Measurements from ENCODE around the gene SLC10A4. TPM values are rescaled to one million over a fixed set of nuclear protein-coding genes. Genes with fewer than 3 reads are reported as not detected.

The SLC10A4 gene
- total RNA-seq, 1 donor from 2014 or later = 0.99 TPM

GRCh38 chr4:48467442-48467841, 15.7 kb upstream of the SLC10A4 start:
- Mint-ChIP-seq H3K27ac (no peak overlapping the region), H3K27me3 (no peaks in the 10 kb centered on the region), H3K9me3 (no peaks in the 10 kb centered on the region), H3K36me3 (no peaks in the 10 kb centered on the region), H3K4me1 (ENCODE audit: unreplicated experiment) (peaks cover 9% of the 10 kb centered on the region), H3K4me3 (no peak overlapping the region)
- no peak for DNase-seq (ENCODE audit: extremely low spot score, unreplicated experiment)
- TF ChIP-seq CTCF (conservative IDR thresholded peaks at IDR 0.05) = no peak

- Mint-ChIP-seq H3K36me3 (no peaks in the 10 kb centered on the region), H3K4me3 (no peak overlapping the region), H3K27me3 (no peaks in the 10 kb centered on the region), H3K4me1 (ENCODE audit: unreplicated experiment) (peaks cover 5% of the 10 kb centered on the region), H3K27ac (no peak overlapping the region), H3K9me3 (no peaks in the 10 kb centered on the region)
- no peak for TF ChIP-seq CTCF (conservative IDR thresholded peaks at IDR 0.05)
- DNase-seq (ENCODE audit: extremely low spot score, unreplicated experiment) = no peak
Observed at GRCh38 chr4:48467891-48468290, 15.3 kb upstream of the SLC10A4 start.

DNA sequence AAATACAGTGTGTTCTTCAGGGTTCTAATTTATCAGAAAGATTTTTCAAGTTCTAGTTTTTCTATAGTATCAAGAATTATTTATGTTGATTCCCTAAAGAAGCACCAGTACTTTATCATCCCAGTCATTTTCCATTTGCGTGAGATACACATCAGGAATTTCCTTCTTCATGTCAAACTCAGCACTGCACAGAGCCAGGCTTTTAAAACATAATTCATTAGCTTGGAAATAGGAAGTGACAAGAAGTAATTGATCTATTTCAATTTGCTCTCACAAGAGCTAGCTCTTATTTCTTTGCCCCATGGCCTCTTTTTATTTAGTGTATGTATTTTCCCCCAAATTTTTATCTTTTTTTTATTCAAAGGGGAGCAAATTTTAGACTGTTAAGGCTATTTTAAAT, 13.0 kb upstream of the SLC10A4 start:
- no peak for TF ChIP-seq CTCF (conservative IDR thresholded peaks at IDR 0.05)
- no peaks in the 10 kb centered on the region for H3K27me3 Mint-ChIP-seq
- no peak for DNase-seq (ENCODE audit: extremely low spot score, unreplicated experiment)
- no peak overlapping the region for H3K4me3 Mint-ChIP-seq
- peaks cover 5% of the 10 kb centered on the region for H3K4me1 Mint-ChIP-seq (ENCODE audit: unreplicated experiment)
- no peak overlapping the region for H3K27ac Mint-ChIP-seq
- H3K9me3 Mint-ChIP-seq = no peaks in the 10 kb centered on the region
- H3K36me3 Mint-ChIP-seq = no peaks in the 10 kb centered on the region

DNA sequence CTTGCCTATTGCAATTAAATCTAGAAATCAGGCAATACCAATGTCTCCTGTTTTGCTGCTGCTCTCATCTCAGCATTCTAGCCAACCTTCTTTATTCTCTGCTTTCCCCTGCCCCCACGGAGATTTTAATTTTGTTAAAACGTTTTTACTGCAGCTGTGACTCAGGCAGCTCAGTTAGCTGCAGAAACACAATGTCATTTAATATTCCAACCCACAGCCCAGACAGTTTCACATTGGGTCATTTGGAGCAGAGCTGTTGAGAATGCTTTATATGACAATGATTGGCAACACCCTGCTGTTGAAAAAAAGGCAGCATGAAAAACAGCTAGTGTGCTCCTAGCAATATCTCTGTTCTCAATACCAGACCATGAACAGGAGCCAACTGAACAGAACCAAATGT, 12.6 kb upstream of the SLC10A4 start:
- no peaks in the 10 kb centered on the region for H3K36me3 Mint-ChIP-seq
- H3K4me3 Mint-ChIP-seq = no peak overlapping the region
- no peak for DNase-seq (ENCODE audit: extremely low spot score, unreplicated experiment)

GRCh38 chr4:48472794-48473193, 10.3 kb upstream of the SLC10A4 start:
- DNase-seq (ENCODE audit: extremely low spot score, unreplicated experiment) = no peak

More for the DNA sequence above, 12.6 kb upstream of the SLC10A4 start:
- Mint-ChIP-seq H3K9me3 (no peaks in the 10 kb centered on the region), H3K27me3 (no peaks in the 10 kb centered on the region), H3K4me1 (ENCODE audit: unreplicated experiment) (peaks cover 5% of the 10 kb centered on the region), H3K27ac (no peak overlapping the region)
- TF ChIP-seq CTCF (conservative IDR thresholded peaks at IDR 0.05) = no peak

More at GRCh38 chr4:48472794-48473193, 10.3 kb upstream of the SLC10A4 start:
- Mint-ChIP-seq H3K9me3 (no peaks in the 10 kb centered on the region), H3K4me3 (no peak overlapping the region), H3K27me3 (no peaks in the 10 kb centered on the region), H3K27ac (no peak overlapping the region), H3K36me3 (no peaks in the 10 kb centered on the region), H3K4me1 (ENCODE audit: unreplicated experiment) (peaks cover 5% of the 10 kb centered on the region)
- TF ChIP-seq CTCF (conservative IDR thresholded peaks at IDR 0.05) = no peak
